Small intestine (tissue), 16 donors: ENCODE data around the gene TAF1B. TPM values are rescaled to one million over a fixed set of nuclear protein-coding genes. Genes with fewer than 3 reads are reported as not detected.

Experiments used
- DNase-seq, 2 donors: peaks; one replicate each; pipeline versions ENCODE4 v3.0.0 to v3.0.0-alpha.2; 2013
- FAIRE-seq: peaks from 2 replicates; lab custom pipeline; 2012; peaks lifted over from hg19 to GRCh38; lab: Jason Lieb, UNC
- H3K27ac ChIP-seq, 3 donors: one replicate each; pipeline ENCODE4 v1.5.1; 2013; ENCODE audit warnings: low read length in 2 of 3, mild to moderate bottlenecking in 2 of 3, control low read depth in 1 of 3, inconsistent platforms in 1 of 3, low read depth in 1 of 3, moderate library complexity in 1 of 3
- H3K27me3 ChIP-seq, 3 donors: one replicate each; pipeline ENCODE4 v1.6.1; 2013; ENCODE audit warnings: low read length in 3 of 3, inconsistent platforms in 1 of 3; ENCODE audit not compliant: control insufficient read depth in 3 of 3, insufficient read depth in 3 of 3
- H3K36me3 ChIP-seq, 3 donors: one replicate each; pipeline ENCODE4 v1.6.1; 2013; ENCODE audit warnings: low read length in 3 of 3, inconsistent platforms in 1 of 3, low read depth in 1 of 3, mild to moderate bottlenecking in 1 of 3, moderate library complexity in 1 of 3; ENCODE audit not compliant: control insufficient read depth in 3 of 3, insufficient read depth in 2 of 3
- H3K4me1 ChIP-seq, 3 donors: one replicate each; pipeline ENCODE4 v1.6.1; 2013; ENCODE audit warnings: low read length in 2 of 3, inconsistent platforms in 1 of 3, low read depth in 1 of 3, mild to moderate bottlenecking in 1 of 3, moderate library complexity in 1 of 3; ENCODE audit not compliant: control insufficient read depth in 3 of 3, insufficient read depth in 2 of 3
- H3K4me3 ChIP-seq, 3 donors: one replicate each; pipeline ENCODE4 v1.5.1; 2013; ENCODE audit warnings: low read length in 3 of 3, control low read depth in 1 of 3, inconsistent platforms in 1 of 3, low read depth in 1 of 3, mild to moderate bottlenecking in 1 of 3, moderate library complexity in 1 of 3
- H3K9me3 ChIP-seq, 2 donors: one replicate each; pipeline ENCODE4 v1.6.1; 2013; ENCODE audit warnings: low read depth in 1 of 2, low read length in 1 of 2; ENCODE audit not compliant: control insufficient read depth in 2 of 2, insufficient read depth in 1 of 2
- WGBS, 3 donors: extraction: QIAGEN DNeasy Blood & Tissue Kit; methylation state at CpG; one replicate each; pipeline ENCODE4 v1.1.7; 2013; 5-methylcytosine and 5-hydroxymethylcytosine counted together
- long read RNA-seq, 10 donors: transcript quantifications; one replicate each; lab custom pipeline, GENCODE V29; 2026
- polyA plus RNA-seq, 4 donors: library from polyadenylated mRNA; stranded (reverse) in 3 of 4; unstranded in 1 of 4; fragments of 200-250 nt in 3 of 4; fragments of 120-200 nt in 1 of 4; gene quantifications; one replicate each; pipeline versions ENCODE4 v1.2.1 to v1.2.3, GENCODE V29; 2013
- donor health status: healthy with polysubstance abuse.
- donor health status: control.
- donor health status: control.
- donor health status: Bipolar disorder and iron deficiency.
- donor health status: healthy.

TAF1B gene
- polyA plus RNA-seq = 10 to 100 TPM in 1 of 4 donors, 1 to 10 TPM in 3; 1.1 to 11.3 (median 4.1) TPM
- long read RNA-seq, donor 1 = 0 reads
- long read RNA-seq, donor 2, partial matches to known transcripts = 0 of 1 reads
- long read RNA-seq, donor 2, other reads (novel, unspliced or antisense) = 0 of 1 reads
- long read RNA-seq, donor 3, partial matches to known transcripts = 0 of 2 reads
- long read RNA-seq, donor 3, other reads (novel, unspliced or antisense) = 0 of 2 reads
- long read RNA-seq, donor 4 = 0 reads
- long read RNA-seq, donor 5, partial matches to known transcripts = 0 of 1 reads
- long read RNA-seq, donor 5, other reads (novel, unspliced or antisense) = 0 of 1 reads
- long read RNA-seq, donor 6 = 0 reads
- long read RNA-seq, donor 7 = 0 reads
- long read RNA-seq, donor 8 = 0 reads
- long read RNA-seq, donor 9 = 0 reads
- long read RNA-seq, donor 10, partial matches to known transcripts = 0 of 1 reads
- long read RNA-seq, donor 10, other reads (novel, unspliced or antisense) = 0 of 1 reads

DNA sequence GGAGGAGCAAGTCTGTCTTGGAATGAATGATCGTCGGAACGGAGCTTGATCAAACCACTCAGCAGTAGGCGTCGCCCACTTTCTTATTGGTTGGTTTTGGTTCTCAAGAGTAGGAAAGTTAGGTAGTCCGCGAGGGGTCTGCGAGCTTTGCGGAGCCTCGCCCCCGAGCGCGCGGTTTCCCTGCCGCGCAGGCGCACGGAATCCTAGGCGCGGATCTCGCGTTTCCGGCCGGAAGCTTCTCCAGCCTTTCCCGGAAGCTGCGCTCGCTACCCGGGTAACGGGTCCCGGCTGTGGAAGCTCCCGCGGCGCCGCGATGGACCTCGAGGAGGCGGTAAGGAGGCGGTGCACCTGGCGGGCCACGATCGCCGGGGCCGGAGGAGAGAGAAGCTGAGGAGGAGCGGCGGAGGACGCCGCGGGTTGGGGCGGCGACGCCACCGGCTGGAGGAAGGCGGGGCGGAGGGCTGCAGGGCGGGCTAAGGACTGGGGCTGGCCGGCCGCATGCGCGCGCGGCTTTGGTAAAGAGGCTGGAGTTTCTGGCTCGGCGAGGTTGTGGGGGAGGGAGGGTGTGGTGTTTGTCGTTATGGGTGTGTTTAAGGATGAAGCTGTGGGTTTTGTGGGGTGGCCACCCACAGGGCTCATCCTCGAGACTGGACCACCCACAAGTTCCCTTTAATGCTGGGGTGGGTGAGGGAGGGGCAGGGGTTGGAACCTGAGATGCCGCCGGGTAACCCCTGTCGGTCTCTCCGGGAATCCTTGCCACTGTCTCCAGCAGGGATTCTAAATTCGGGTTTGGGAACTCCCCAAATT is at the start of gene TAF1B:
TSS of gene TAF1B (plus strand) at position 246 of the 807 bp plus-strand sequence. CDS start at position 314, 68 bp downstream.
- FAIRE-seq (no peak), DNase-seq (peak; percentile 88 to 98)
- WGBS, 3 donors = 0 to 1% (median 1%) methylated on average over 64 to 70 of the region's 70 CpGs
- H3K27me3 ChIP-seq = no peaks in the 10 kb centered on the region
- H3K4me3 ChIP-seq = peak within 1 kb of the TSS; percentile 71 to 77 (median 73)
- peaks cover 0 to 8% (median 4%) of the 10 kb centered on the region in 3 donors for H3K4me1 ChIP-seq
- H3K9me3 ChIP-seq = no peaks in the 10 kb centered on the region
- H3K27ac ChIP-seq = peak within 1 kb of the TSS; percentile 78 to 89 (median 80)
- H3K36me3 ChIP-seq = peaks cover 0 to 6% (median 2%) of the 10 kb centered on the region in 3 donors

DNA sequence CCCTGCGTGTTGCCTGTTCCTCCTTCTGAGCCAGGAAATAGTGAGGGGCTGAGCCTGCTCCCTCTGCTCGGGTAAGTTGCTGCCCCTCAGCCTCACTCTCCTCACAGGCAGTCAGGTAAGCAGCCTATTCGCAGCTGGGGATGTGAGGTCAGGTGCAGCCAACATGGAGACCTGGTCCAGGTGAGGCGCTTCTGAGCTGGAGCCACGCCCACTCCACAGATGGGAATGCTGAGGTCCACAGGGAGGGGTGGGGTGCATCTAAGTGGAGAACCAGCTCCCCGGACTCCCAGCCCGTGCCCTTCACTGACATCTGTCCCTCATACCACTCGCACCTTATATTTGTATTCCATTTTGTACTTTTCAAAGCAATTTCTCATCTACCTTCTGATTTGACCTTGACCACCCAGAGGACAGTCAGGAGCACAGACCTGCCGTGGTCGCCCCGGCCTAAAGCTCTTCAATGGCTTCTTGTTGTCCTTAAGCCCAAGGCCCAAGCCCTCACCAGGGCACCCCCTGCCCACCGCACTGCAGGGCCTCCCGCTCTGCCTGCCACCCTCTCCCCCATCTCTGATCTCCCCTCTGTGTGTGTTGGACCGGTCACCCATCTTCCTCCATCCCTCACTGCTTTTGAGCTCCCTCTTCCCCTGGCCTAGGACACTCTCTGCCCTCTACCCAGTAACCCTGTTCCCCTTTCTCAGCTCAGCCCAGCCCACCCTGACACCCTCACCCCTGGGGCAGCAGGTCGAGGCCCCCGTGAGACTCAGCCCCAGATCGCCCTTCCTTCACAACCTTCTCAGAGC is 49.2 kb upstream of the TAF1B start:
- Histone ChIP-seq H3K4me3 (no peak overlapping the region), H3K27ac (no peak overlapping the region), H3K9me3 (no peaks in the 10 kb centered on the region), H3K27me3 (no peaks in the 10 kb centered on the region), H3K4me1 (peaks cover 0 to 22% (median 0%) of the 10 kb centered on the region in 3 donors), H3K36me3 (no peaks in the 10 kb centered on the region)
- FAIRE-seq (no peak), DNase-seq (no peak)
- WGBS, 3 donors = 84 to 92% (median 89%) methylated on average over 17 of the region's 17 CpGs

DNA sequence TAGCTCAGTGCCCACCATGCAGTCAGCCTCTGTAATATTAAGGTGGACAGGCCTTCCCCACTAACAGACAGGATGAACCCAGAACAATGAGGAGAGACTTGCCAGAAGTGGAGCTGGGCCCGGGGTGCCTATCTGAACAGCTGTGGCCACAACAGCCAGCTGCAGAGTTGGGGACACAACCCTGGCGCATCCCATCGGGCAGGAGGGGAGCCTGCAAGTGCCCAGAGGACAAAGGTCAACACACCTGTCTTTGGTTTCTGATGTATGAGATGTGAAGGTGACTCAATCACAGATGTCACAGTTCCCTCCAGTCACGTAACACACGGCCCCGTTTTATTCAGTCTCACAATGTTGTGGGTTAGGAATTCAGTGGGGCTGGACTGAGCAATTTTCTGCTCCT is 48.2 kb upstream of the TAF1B start:
- Histone ChIP-seq H3K4me1 (peaks cover 0 to 31% (median 5%) of the 10 kb centered on the region in 3 donors), H3K27me3 (no peaks in the 10 kb centered on the region), H3K4me3 (no peak overlapping the region), H3K27ac (no peak overlapping the region), H3K36me3 (no peaks in the 10 kb centered on the region), H3K9me3 (no peaks in the 10 kb centered on the region)
- no peak for FAIRE-seq
- DNase-seq = no peak
- WGBS, 3 donors = 30 to 55% (median 54%) methylated on average over 6 of the region's 6 CpGs

DNA sequence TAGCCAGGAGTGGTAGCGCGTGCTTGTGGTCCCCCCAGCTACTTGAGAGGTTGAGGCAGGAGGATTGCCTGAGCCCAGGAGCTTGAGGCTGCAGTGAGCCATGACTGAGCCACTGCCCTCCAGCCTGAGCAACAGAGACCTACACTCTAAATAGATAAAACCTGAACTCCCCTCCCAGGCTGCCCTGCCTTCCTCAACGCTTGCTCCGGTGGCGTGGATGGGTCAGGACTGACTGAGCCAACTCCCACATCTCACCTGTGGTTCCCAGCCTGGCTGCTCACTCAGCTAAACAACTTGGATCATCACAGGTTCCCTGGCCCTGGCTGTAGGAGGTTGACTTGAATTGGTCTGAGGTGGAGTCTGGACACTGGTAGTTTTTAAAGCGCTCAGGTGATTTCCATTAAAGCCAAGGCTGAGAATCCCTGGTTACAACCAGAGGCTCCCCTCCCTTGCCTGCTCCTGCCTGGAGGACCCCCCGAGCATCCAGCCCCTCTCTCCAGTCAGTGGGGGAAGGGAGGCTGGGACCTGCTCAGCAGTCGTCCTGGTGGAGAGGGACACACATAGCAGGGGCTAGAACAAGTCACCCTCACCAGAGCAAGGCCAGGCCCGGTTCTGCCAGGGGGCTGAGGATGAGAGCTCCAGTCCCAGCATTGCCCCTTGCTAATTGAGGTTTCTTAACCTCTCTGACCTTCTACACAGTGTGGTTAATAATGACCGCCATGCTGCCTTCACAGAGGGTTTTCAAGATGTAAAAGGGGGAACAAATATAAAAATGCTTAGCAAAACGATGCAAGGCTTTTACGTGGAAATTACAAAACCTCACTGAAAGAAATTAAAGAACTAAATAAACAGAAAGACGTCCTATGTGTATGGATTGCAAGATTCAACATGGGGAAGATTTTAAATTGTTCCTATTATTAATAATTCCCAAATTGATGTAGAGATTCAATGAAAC is 46.9 kb upstream of the TAF1B start:
- H3K9me3 ChIP-seq = no peaks in the 10 kb centered on the region
- WGBS, 3 donors = 84 to 88% (median 86%) methylated on average over 13 of the region's 13 CpGs
- no peaks in the 10 kb centered on the region for H3K36me3 ChIP-seq
- no peaks in the 10 kb centered on the region for H3K27me3 ChIP-seq
- H3K4me3 ChIP-seq = no peak overlapping the region
- DNase-seq (no peak), FAIRE-seq (no peak)
- no peak overlapping the region for H3K27ac ChIP-seq
- H3K4me1 ChIP-seq = peaks cover 5 to 43% (median 6%) of the 10 kb centered on the region in 3 donors

DNA sequence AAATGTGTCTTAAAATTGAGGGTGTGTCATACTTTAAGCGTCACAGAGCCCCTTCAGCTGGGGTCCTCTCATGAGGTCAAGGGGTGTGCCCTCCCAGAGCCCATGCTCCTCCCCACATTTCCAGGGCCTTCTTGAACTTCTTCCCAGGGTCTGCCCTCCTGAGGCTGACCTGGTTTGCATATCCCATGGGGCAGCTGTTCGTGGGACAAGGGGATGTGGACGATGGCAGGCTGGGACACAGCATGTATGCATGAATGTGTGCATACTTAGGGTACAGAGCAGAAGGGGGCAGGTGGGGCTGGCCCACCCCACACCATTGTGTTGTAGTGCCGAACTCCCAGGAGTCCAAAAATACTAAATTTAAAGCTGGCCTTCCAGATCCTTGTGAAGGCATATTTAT is 46.2 kb upstream of the TAF1B start:
- no peak overlapping the region for H3K4me3 ChIP-seq
- H3K27ac ChIP-seq = peak overlapping the region in 1 of 3 donors; percentile 88
- no peaks in the 10 kb centered on the region for H3K36me3 ChIP-seq
- no peak for DNase-seq
- no peak for FAIRE-seq
- no peaks in the 10 kb centered on the region for H3K27me3 ChIP-seq
- no peaks in the 10 kb centered on the region for H3K9me3 ChIP-seq
- 75 to 84% (median 83%) methylated on average over 4 of the region's 4 CpGs for whole genome bisulfite sequencing, 3 donors
- peaks cover 6 to 46% (median 10%) of the 10 kb centered on the region in 3 donors for H3K4me1 ChIP-seq

DNA sequence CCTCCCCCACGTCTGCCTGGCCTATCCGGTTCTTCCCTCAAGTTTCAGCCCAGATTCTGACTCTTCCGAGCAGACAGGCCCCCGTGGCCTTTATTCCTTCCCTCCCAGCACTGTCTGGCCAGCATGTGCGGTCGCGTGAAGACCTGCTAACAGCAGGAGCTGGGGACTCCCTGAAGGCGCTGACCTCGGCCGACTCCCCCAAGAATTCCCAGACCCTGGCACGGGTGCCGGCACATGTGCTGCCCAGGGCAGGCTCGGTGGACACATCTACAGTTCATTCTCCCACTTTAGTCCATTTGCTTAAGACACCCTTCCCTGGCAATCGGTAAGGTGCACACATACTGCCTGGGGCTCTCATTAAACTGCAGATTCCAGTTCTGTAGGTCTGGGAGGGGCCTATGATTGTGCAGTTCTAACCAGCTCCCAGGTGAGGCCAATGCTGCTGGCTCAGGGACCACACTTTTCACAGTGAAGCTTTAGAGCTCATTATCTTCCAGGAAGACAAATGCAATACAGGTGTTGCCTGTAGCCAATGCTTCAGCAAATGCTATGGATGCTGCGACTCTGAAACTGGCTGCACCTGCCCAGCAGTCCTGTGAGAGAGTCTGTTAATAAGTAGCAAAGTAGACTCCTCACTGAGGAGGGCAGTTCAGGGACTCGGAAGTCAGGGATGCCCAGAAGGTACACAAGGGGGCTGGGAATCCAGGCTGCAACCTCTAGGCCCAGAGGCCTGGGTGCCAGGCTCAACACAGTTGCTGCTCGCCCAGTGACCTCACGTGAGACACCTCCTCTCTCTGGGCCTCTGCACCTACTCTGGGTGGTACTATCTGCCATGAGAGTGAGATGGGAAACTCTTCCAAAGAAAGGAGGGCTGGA is 45.4 kb upstream of the TAF1B start:
- Histone ChIP-seq H3K27me3 (no peaks in the 10 kb centered on the region), H3K36me3 (no peaks in the 10 kb centered on the region), H3K27ac (peak overlapping the region; percentile 70 to 88 (median 84)), H3K4me1 (peaks cover 9 to 55% (median 10%) of the 10 kb centered on the region in 3 donors), H3K9me3 (no peaks in the 10 kb centered on the region), H3K4me3 (no peak overlapping the region)
- 23 to 58% (median 43%) methylated on average over 18 of the region's 18 CpGs for WGBS, 3 donors
- peak; percentile 74 to 84 for DNase-seq
- FAIRE-seq = no peak
